ENCODE data around the gene CYP26A1.

DNA sequence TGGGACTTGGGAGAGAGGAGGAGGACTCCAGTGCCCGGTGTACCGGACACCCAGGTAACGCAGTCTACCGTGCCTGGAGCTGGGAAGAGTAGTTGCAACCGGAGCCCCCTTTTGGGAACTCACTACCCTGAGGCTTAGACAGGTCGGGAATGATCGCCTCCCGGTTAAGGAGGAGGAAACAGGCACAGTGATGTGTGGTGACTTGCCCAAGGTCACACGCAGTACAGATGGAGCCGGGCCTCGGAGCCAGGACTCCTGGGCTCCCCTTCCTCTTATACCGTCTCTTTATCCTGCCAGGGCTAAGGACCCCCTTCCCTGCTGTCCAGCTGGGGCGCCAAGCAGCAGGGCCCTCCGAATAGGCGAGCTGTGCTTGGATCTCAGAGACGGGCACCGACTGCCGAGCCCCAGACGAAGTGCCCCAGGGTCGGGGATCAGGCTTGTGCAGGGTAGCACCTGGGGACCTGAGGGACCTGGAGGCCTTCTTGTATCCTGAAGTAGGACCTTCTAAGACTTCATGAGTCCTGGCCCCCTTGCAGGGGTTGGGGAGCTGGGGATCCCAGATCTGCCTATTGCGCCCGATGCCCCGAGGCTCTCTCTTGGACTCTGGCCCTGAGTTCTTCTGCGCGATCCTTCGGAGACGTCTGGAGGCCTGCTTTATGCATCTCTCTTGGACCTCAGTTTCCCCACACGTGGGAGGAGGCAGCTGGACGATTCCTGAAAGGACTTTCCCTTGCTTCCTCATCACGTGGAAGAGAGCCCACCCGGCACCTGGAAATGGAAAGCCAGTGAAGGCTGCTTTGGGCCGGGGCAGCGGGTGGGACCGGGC lies 767 bp upstream of the CYP26A1 start:
- TF ChIP-seq, protein P1, sequence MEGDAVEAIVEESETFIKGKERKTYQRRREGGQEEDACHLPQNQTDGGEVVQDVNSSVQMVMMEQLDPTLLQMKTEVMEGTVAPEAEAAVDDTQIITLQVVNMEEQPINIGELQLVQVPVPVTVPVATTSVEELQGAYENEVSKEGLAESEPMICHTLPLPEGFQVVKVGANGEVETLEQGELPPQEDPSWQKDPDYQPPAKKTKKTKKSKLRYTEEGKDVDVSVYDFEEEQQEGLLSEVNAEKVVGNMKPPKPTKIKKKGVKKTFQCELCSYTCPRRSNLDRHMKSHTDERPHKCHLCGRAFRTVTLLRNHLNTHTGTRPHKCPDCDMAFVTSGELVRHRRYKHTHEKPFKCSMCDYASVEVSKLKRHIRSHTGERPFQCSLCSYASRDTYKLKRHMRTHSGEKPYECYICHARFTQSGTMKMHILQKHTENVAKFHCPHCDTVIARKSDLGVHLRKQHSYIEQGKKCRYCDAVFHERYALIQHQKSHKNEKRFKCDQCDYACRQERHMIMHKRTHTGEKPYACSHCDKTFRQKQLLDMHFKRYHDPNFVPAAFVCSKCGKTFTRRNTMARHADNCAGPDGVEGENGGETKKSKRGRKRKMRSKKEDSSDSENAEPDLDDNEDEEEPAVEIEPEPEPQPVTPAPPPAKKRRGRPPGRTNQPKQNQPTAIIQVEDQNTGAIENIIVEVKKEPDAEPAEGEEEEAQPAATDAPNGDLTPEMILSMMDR (conservative IDR thresholded peaks at IDR 0.05): no peak
- no peak for TF ChIP-seq ZFX (IDR thresholded peaks at IDR 0.05)

Data from C4-2B (cell line).